Activated T-cell treated with anti-CD3 and anti-CD28 coated beads for 24 hours (primary cell): ENCODE measurements around the gene SH3BGRL2.
"Not testable (repeated sequence)": the region's sequence is repeated elsewhere in the genome, so short reads cannot be mapped to it uniquely, and the experiment has no call there.

Source experiments
- DNase-seq: peaks from one replicate; pipeline ENCODE4 v3.0.0-alpha.2; 2020; ENCODE audit warnings: low read depth

SH3BGRL2 gene

DNA sequence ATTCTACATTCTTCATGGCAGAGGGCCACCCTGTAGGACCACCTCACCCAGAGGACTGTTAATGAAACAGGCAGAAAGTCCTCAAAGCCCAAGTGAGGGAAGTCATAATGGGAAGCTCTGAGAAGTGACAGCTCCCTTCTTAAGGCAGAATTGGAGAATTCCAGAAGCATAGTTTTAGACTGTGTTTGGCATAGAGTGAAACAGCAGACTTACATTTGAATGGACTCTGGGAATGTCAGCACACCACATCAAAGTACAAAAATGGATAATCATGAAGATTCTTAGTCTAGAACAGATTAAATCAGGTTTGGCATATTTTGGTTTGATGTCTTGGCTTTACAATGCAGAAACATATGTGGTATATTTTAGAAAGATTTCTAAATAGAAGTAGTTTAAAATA, 17.9 kb downstream of the SH3BGRL2 start:
- no peak for DNase-seq

GRCh38 chr6:79650950-79651349, 19.8 kb downstream of the SH3BGRL2 start:
- DNase-seq = no peak

DNA sequence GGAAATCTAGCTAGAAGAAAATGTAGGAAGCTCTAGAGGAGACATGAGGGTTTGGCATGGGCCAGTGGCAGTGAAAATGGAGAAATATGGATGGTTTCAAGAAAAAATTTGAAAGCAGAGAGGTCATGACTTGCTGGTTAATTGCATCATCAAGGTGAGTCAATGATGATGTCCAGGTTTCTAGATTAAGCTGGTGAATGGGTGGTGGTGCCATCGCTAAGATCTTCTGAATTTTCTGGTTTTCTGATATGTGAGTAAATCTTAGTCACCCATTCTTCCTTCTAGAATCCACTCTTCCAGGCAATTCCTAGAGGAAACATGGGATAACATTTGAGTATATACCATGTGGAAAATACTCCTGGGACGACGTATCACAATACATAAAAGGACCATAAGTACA, 25.0 kb downstream of the SH3BGRL2 start:
- DNase-seq = no peak

GRCh38 chr6:79657238-79657637, 26.1 kb downstream of the SH3BGRL2 start:
- no peak for DNase-seq

DNA sequence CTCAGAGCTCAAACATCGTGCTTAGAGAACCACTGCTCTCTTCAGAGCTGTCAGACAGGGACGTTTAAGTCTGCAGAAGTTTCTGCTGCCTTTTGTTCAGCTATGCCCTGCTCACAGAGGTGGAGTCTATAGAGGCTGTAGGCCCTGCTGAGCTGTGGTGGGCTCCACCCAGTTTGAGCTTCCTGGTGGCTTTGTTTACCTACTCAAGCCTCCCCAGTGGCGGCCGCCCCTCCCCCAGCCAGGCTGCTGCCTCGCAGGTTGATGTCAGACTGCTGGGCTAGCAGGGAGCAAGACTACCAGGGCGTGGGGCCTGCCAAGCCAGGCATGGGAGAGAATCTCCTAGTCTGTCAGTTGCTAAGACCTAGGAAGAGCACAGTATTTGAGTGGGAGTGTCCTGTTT, 32.5 kb downstream of the SH3BGRL2 start:
- DNase-seq = not testable (repeated sequence)

DNA sequence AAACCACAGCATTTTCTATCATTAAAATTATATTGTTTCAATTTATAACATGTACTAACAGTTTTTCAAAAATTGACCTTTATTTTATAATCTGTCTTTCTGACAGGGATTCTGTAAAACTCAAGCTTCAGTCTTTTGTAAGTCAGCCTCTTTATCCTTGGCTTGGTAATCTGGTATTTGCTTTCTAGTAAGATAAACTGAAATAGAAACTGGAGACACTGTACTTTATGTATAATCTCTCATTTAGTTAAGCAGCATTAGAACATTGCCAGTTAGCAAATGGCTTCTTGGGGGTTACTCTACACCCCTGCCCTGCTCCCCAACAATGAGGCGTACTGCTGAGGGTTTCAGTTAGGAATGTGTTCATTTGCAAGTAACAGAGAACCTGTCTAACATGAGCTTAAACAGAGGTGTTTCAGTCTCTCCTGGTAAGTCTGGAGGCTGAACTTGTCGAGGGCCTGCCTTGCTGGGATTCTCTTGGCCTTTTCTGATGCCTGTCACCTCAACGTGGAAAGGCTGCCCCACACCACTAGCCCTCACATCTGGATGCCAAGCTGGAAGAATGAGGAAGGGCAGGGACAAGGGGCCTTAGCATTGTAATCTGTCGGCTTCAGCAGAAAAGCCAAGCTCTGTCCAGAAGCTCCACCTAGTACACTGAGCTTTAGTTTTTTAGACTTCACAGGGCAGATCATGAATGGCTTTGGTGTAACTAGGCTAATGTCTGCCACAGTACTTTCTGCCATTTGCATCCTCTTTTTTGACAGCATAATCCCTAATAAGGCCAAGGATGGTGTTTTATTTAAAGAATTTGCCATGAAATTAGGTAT, 34.8 kb downstream of the SH3BGRL2 start:
- DNase-seq = no peak

DNA sequence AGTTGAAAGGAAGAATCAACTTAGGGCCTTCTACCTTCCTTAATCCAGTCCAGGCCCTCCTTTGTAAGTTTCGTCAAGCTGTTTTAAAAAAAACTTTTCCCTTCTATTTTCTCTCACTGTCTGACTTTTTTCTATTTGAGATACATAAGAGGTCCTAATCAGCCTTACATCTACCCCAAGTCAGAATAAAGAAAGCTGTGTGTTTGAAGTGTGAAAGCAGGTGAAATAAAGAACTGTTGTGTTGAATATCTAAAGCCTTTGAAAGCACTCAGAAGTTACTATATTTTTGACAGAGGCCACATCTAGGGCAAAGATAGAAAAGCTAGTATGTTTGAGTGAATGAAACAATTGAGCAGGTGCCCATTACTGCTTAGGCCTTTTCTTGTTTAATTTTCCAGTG, 35.5 kb downstream of the SH3BGRL2 start:
- no peak for DNase-seq

DNA sequence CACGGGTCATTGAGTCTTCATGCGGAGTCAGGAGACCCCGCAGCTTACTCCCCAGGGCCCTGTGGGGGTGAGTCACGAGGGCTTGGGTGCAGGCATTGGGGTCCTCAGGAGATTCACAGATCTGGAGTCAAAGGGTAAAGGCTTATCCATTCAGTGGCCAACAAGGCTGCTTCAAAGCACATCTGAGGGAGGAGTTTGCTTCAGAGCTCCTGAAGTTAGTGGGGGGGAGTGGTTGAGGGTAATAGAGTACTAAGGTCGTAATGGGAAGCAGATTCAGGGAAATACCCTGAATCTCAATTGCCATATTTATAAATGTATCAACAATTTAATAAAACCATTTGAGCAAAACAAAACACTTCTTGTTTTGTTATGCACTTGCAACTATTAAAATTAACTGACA, 37.3 kb downstream of the SH3BGRL2 start:
- no peak for DNase-seq

DNA sequence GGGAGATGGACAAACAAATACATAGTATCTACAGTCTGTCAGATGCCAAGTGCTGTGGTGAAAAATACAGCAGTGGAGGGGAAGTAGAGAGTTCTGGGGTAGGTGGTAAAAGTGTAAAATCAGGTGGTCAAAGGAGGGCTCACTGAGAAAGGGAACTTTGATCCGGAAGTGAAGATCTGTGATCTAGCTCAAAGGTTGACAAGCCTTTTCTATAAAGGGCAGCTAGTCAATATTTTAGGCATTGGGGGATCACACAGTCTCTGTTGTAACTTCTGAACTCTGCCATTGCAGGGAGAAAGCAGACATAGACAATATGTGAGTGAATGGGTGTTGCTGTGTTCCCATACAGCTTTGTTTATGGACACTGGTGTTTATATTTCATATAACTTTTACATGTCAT, 38.6 kb downstream of the SH3BGRL2 start:
- DNase-seq = no peak

DNA sequence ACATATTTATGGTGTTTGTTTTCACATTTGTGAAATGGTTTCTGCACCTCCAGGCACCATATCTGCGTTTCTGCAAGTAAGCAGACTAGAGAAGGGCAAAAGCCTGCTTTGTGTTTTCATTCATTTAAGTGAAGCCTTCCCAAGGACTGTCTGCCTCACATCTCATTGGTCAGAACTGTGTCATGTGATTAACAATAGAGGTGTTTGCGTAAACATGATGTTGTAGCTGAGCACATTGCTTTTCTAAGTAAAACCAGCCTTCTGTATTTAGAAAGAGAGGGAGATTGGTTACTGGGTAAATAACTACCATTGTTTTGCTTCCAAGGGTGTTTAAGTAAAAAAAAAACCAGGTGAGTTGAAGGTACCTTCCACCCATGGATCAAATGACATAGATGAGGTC, 39.7 kb downstream of the SH3BGRL2 start:
- DNase-seq = no peak

DNA sequence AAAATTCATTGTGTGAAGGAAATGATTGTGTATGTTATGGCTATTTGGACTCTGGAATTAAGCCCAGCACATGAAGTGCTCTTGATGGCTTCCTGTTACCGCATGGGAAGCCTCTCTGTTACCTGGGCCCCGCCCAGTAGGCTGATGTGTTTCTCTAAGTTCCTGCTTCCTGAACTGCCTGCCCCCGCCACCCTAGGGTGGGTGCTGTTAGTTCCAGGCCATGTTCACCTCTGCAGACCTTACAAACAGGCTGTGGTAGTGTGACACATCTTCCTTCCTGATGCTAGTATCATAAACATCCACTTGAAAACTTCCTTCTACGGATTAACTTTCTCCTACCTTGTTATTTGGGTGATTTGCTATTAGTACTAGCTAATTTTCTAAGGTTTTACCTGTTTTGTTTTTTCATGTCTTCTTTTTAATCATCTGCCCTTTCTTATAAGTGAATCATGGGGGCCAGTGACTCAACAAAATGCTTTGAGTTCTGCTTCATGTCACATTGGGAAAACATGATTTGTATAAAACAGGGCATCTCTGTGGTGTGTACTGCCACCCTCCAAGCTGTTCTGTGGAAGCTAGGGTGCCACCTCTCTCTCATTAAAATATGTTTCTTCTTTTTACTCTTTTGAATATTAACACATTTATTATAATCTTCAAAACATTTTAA, 40.6 kb downstream of the SH3BGRL2 start:
- DNase-seq = peak; percentile 16

DNA sequence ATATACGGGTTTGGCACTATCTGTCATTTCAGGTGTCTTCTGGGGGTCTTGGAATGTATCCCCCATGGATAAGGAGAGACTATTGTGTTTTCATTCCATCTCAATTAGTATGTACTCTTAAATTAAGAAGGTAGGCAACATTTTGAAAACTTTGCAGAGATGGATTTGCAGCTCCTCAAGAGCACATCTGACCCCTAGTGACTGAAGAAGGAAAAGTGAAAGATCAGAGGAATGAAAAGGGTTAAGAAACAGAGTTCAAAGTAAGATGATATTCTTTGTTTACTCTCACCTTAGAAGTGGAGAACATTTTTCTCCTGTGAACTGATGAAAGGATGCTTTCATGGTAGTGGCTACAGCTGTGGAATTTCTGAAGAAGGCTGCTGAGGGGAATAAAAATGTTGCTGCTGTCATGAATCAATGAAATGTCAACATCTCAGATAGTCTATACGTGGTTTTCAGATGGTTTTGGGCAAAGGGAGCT, 41.5 kb downstream of the SH3BGRL2 start:
- no peak for DNase-seq

GRCh38 chr6:79673947-79674346, 42.8 kb downstream of the SH3BGRL2 start:
- DNase-seq = no peak

DNA sequence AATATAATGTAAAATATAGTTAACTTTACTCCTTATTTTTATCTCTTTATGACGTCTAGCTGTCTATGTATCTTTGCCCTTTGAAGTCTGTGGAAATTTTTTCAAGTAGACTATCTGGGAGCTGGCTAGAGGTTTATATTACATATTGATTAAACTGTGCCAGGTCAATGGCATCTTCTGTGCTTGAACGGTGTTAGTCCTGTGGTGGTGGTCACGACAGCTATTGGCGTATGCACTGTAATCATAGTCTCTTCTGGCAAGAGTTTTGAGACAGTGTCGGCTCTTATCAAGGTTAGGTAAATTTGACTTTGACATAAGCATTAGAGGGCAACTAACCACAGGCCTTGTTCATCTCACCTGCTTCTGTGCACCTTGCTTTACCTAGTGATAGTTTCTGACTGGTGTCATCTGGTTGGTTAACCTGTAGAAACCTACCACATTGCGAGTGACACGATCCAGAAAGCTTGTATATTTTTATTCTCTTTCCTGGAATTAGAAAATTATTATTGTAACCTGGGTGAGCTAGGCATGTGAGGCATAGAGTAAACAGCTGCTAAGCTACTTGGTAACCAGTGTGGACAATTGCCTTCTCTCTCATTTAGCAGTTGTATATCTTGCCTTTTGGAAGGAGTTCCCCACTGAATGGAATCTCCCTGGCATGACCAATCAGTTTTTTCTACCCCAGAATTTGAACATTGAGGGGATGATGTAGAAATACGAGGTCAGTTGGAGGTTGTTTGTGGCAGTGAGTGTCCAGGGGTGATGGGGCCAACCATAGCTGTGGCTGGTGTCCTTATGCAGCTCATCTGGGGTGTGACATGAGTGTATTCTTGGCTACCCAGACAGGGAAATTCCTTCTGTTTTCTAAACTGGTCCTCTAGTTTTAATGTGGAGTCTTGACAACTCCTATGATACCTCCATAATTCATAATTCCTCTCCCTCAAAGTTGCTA, 45.9 kb downstream of the SH3BGRL2 start:
- no peak for DNase-seq

DNA sequence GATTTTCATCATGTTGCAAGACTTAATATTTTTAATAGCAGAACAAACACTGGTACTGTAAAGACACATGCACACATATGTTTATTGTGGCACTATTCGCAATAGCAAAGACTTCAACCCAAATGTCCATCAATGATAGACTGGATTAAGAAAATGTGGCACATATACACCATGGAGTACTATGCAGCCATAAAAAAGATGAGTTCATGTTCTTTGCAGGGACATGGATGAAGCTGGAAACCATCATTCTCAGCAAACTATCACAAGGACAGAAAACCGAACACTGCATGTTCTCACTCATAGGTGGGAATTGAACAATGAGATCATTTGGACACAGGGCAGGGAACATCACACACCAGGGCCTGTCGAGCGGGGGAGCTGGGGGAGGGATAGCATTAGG, 51.6 kb downstream of the SH3BGRL2 start:
- DNase-seq = not testable (repeated sequence)

- DNase-seq = no peak
These were observed 53.7 kb downstream of the SH3BGRL2 start for GRCh38 chr6:79684876-79685275.

DNA sequence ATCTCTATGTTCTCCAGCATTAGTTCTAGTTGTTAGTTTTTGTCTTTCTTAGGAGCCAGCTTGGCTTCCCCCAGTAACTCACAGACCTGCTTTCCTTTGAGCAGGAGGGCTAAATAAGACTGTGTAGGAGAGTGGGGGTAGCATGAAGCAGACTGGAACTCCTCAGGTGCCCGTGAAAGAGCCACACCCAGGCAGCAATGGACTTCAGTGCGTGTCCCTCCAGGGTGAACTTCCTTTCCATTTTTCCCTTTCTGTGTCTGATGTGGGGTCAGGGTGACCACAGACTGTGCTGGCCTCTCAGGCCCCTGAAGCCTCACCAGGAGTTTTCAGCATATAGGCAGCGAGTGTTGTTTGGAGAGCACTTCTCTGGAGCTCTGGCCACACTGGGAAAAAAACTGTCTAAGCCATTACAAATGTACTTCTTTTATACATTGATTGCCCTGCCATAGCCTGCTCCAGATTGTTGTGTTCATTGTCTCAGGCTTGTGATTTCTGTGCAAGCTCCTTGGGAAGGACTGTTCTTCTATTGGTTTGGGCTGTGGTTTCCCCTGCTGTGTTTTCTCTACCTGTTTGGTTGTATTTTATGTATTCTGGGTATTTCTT, 55.7 kb downstream of the SH3BGRL2 start:
- no peak for DNase-seq

GRCh38 chr6:79687759-79688158, 56.6 kb downstream of the SH3BGRL2 start:
- no peak for DNase-seq

DNA sequence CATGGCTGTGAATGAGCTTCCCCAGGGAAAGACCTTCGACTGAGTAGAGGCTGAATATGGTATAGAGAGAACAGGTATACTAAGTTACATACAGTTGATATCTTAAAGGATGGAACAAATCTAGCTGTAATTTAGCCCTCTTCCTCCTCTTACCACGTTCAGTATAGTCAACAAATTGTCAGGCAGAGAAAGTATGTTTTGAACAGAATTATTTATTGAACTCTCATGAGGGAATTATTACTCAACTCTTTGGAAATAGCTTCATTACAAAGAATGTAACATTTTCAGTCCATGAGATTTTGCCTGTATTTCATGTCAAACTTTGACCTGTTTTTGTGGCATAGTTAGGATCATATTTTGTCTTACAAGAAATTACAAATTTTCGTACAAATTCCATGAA, 63.0 kb downstream of the SH3BGRL2 start:
- no peak for DNase-seq

GRCh38 chr6:79694623-79695343, 63.7 kb downstream of the SH3BGRL2 start:
- no peak for DNase-seq

- no peak for DNase-seq
These were observed 66.3 kb downstream of the SH3BGRL2 start for GRCh38 chr6:79697430-79697829.
